GM23248 (cell line): ENCODE data around the gene LZIC.

Source experiments
- EZH2 ChIP-seq: fragments of 200-600 bp; sonication (generic); IDR thresholded peaks from 2 replicates; pipeline ENCODE4 v1.6.1; 2018; ENCODE audit warnings: antibody characterized with exemption, mild to moderate bottlenecking; ENCODE audit not compliant: insufficient read depth, poor library complexity, severe bottlenecking
- EZH2phosphoT487 ChIP-seq: fragments of 200-600 bp; sonication (generic); IDR thresholded peaks from 2 replicates; pipeline ENCODE4 v1.6.1; 2018; ENCODE audit warnings: antibody characterized with exemption, moderate library complexity, mild to moderate bottlenecking, low read depth; ENCODE audit not compliant: insufficient read depth

- TF ChIP-seq EZH2 (no peak), EZH2phosphoT487 (no peak)
These were observed 49.7 kb upstream of the LZIC start for GRCh38 chr1:9992910-9993309.
